Activated T-cell treated with anti-CD3 and anti-CD28 coated beads for 24 hours (primary cell): Measurements from ENCODE around the gene SLCO4A1.

ENCODE experiments used
- DNase-seq: peaks from one replicate; pipeline ENCODE4 v3.0.0-alpha.2; 2020; ENCODE audit warnings: low read depth

SLCO4A1 gene, protein sequence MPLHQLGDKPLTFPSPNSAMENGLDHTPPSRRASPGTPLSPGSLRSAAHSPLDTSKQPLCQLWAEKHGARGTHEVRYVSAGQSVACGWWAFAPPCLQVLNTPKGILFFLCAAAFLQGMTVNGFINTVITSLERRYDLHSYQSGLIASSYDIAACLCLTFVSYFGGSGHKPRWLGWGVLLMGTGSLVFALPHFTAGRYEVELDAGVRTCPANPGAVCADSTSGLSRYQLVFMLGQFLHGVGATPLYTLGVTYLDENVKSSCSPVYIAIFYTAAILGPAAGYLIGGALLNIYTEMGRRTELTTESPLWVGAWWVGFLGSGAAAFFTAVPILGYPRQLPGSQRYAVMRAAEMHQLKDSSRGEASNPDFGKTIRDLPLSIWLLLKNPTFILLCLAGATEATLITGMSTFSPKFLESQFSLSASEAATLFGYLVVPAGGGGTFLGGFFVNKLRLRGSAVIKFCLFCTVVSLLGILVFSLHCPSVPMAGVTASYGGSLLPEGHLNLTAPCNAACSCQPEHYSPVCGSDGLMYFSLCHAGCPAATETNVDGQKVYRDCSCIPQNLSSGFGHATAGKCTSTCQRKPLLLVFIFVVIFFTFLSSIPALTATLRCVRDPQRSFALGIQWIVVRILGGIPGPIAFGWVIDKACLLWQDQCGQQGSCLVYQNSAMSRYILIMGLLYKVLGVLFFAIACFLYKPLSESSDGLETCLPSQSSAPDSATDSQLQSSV

DNA sequence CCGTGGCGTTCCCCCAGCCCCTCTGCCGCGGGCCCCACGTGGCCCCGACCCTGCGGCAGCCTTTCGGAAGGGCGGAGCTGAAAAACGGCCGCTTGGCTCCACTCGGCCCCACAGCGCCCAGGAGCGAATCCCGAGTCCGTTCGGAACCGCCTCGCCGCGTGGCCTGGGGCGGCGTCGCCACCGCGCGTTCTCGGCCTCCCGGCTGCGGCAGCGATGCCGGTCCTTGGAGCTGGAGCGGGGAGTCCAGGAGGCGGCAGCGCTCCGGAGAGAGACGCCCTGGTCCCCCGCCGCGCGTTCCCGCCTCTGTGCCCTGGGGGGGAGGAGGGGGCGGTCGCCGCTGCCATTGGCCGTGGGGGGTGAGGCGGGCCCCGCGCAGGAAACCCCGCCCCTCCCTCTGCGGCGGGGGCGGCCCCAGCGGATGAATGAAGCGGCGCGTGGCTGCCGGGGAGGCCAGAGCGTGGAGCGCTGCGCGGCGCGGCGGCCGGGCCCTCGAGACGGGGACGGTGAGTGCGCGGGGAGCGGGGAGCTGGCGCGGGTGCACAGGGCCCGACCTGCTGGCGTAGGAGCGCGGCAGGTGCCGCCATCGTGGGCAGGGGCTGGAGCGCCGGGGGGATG, at the start of gene SLCO4A1:
Gene SLCO4A1 (plus strand): TSS at position 453 of the 615 bp plus-strand sequence. CDS start 13,952 bp downstream, outside the sequence.
- DNase-seq = peak; percentile 83

DNA sequence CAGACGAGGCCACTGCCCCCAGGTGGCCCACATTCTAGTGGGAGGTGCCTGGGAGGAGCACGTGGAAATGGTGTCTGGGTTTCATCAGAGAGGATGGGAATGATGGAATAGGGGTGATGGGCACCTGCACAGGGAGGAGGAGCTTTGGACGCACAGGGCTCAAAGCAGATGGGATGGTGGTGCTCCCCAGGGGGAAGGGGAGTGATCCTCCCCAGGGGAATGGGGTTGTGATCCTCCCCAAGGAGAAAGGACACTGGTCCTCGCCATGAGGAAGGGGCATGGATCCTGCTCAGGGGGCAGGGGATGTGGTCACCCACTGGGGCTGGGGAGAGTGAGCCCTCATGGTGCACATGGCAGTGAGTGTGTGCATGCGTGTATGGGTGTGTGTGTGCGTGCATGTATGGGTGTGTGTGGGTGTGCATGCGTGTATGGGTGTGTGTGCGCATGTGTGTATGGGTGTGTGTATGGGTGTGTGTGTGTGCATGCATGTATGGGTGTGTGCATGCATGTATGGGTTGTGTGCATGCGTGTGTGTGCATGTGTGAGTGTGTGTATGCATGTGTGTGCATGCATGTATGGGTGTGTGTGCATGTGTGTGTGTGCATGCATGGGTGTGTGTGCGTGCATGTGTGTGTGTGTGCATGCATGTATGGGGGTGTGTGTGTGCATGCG, 49.7 kb upstream of the SLCO4A1 start:
- no peak for DNase-seq

DNA sequence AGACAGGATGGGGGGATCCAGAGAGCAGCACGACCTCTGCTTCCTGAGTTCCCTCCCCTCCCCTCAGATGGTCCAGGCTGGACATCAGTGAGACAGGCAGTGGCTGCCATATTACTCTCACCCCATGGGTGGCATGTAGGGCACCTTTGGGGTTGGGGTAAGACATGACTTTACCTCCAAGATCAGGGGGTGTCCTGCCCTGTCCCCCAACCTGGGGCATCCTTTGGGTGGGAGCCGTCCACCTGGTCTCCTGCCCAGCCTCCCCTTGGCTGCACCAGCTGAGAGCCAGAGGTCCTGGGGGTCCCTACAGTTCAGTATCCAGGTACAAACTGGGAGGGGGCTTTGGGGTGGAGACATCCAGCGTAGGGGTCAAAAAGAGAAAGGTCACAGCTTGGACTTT, 48.7 kb upstream of the SLCO4A1 start:
- DNase-seq = no peak

DNA sequence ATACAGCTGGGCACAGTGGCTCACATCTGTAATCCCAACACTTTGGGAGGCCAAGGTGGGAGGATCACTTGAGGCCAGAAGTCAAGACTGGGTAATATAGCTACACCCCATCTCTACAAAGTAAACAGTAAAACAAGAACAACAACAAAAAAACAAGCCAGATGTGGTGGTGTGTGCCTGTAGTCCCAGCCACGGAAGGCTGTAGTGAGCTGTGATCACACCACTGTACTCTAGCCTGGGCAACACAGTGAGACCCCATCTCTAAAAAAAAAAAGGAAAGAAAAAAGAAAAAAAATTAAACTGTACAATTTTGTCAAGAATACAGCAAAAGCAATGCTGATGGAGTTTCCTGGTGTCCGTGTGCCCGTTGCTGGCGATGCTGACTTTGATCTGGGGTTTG, 47.2 kb upstream of the SLCO4A1 start:
- DNase-seq = no peak

DNA sequence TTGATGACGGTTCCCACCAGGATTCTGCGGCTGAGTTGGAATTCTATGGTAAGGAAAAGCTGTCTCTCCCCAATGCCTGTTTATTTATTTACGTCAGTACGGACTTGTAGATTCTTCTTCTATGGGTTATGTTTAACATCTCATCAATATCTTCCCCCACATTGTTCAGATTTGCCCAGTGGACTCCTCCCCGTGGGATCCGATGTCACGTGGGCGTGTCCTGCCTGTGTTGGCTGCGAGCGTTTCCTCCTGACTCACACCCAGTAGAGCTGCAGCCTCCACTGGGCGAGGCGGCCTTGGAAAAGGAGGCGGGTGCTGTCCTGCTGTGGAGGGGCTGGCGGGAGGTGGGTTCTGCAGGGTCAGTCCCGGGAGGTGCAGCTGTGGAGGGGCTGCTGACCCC, 46.8 kb upstream of the SLCO4A1 start:
- no peak for DNase-seq

DNA sequence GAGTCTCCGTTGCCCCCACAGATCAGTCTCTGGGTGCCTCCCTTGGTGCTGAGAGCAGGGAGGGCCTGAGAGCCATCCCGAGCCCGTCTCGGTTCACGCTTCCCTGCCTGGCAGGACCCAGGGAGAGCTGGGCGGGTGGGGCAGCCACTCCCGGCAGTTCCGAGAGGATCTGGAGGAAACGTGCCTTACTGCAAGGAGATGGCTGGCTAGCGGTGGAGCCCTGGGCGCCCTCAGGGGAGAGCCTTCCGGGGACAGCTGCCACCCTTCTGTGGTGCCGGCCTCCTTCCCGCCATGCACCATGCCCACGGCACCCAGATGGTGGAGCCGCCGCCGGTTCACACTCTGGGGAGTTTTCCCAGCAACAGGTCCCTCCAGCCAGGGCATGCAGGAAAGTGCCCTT, 45.8 kb upstream of the SLCO4A1 start:
- no peak for DNase-seq

DNA sequence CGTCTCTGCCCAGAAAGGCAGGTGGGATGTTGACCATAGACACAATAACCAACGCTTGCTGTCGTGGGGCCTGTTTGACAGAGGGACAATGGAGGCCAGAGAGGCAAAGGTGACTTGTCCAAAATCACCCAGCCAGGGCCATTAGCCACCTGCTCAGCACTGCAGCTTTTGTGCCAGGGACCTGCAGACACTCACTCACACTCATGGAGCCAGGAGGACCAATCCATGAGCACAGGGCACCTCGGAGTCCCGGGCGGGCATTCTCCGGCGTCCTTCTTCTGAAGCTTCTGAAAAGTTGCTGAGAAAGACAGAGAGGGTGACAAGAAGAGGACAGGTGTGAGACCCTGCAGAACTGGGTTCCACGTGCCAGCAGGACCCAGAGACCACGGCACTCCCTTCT, 45.4 kb upstream of the SLCO4A1 start:
- DNase-seq = no peak

DNA sequence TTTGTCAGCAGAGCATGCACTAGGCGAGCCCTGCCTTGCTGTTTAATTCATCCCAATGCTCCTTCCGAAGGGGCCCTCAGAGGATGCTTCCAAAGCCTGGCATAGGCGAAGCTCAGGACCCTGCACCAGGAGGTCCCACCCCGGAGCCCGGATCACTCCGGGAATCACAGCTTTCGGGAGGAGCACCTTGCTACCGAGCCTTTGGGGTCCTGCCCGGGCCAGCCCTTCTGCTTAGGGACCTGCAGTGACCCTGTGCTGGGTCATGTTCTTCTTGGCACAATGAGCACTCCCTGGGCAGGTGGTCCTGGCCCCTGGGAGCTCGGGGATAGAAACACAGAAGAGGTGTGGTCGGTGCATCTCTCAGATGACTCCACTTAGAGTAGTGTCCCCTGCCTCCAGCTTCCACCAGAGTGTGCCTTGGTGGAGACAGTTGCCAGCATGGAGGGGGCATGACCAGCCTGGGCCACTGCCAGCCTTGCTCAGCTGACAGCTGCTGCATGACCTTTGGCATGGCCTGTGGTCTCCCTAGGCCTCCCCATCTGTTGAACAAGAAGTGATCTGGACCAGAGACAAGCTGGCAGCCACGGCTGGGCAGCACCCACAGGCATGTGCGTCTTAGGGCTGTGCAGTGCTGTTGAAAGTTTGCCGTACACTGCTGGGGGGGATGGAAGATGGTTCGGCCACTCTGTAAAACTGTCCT, 44.7 kb upstream of the SLCO4A1 start:
- DNase-seq = no peak

DNA sequence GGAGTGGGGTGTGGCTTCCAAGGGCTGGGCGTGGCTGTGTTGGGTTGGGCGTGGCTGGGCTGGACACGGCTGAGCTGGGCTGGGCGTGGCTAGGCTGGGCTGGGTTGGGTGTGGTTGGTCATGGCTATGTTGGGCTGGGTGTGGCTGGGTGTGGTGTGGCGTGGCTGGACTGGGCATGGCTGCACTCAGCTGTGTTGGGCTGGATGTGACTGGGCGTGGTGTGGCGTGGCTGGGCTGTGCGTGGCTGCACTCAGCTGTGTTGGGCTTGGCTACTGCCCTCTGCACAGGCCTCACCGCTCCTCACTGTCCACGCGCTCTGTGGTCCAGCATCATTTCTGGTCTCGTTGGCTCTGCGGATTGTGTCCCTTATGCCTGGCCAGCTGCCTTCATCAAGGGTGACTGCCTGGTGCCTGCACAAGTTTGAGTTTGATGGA, 43.5 kb upstream of the SLCO4A1 start:
- DNase-seq = no peak

DNA sequence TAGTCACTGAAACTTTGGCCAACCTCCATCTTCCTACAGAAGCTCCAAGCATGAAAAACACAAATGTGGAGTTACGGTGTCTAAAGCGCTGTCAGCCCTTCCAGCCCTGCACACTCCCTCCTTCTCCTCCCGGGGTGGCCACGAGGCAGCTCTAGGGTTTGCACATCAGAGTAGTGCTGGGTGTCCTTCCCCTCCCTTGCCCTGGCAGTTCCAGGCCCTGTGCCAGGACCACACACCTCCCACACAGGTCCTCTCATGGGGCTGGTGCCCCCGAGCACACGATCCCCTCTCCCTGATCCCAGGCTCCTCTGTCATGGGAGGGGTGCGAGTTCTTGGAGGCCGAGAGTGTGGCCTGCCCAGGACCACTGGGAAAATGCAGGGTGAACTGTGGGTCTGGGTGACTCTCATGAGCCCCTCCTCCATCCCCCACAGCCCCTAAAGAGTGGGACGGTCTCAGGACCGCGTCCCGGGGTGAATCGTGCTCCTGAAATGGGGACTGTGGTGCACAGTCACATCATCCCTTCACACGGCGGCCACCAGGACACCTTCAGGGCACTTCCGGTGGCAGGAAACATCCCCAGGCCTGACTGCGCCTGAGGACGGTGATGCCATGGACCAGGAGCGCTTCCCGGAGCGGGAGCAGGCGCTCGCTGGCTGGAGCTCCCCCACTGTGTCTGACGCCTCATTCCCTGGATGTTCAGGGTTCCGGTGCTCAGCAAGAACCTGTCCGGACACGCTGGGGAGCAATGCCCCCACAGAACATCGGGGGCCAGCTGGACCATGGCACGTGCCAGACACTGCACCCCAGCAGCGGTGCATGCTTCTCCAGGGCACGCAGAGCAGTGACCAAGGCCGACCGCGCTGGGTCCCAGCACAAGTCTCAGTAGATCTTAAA, 42.8 kb upstream of the SLCO4A1 start:
- DNase-seq = no peak

DNA sequence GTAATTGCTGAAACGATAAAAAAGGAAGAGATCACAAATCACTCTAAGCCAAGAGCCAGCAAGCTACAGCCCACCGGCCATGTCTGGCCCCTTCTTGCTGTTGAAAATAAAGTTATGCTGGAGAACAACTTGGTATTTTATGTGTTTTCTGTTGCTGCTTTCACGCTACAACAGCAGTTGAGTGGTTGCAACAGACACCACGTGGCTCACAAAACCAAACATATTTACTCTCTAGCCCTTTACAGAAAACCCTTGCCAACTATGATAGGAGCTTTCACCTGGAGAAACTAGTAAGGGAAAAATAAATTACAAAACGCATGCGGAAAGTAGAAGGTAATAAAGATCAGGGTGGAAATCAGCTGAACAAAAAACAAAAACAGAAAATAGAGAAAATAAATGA, 41.1 kb upstream of the SLCO4A1 start:
- DNase-seq = no peak

DNA sequence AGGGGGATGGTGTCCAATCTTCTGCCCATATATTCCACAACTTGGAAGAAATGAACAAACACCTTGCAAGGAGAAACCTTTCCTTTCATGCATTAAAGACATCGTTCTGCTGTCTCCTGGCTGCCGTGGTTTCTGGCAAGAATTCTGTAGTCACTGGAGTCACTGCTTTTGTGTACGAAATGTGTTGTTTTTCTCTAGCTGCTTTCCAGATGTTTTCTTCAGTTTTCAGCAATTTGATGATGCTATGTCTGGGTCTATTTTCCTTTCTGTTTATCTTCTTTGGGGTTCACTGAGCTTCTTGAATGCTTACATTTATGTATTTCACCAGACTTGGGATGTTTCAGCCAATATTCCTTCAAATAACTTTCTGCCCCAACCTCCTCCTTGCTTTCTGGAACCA, 40.6 kb upstream of the SLCO4A1 start:
- DNase-seq = no peak

DNA sequence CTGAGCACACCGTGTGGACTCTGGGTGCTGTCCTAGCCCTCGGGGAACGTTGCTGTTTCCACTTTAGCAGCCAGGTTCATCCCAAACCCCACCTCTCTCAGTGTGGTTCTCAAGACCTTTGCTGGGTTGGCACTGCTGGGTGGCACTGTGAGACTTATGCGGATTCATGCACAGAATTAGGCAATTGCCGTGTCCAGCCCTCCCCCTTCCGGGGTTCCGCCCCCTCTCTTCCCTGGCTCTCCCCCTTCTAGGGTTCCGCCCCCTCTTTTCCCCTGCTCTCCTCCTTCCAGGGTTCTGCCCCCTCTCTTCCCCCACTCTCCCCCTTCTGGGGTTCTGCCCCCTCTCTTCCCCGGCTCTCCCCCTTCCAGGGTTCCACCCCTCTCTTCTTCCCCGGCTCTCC, 39.8 kb upstream of the SLCO4A1 start:
- no peak for DNase-seq

DNA sequence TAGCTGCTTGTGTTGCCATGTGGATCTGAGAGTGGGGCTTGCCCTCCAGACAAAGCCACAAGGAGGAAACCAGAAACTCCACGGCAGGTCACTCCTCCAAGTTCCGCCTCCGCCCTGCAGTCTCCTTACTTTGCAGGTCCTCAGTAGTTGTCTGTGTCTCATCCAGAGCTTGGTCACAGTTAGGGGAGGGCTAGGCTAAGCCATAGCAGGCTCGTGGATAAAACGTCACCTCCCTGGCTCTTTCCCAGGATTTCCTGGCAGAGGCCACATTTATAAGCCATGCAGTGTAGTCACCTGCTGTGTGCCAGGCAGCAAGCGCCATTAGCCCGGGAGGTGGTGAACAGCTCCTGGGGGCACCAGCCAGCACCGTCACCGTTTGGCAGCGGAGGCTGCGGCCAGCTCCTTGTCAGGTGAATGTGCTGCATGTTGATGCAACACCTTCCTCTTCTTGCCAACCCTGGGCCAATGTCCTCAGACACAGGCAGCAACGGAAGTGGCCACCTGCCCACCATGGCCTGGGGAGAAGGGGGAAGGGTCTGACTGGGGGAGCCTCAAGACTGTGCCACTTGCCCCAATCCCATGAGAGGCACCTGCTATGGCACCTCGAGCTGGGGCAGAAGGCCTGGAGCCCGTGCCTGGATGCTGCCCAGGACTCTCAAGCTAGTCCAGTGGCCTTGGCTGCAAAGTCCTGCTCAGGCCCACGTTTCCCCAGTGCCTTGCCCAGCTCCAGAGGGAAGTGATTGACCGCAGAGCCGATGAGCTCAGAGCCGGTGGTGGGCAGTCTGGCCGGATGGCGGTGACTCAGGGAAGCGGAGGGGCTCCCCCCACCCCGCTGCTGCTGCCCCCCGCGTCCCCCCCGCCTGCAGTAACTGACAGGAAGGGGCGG, 39.0 kb upstream of the SLCO4A1 start:
- DNase-seq = no peak

DNA sequence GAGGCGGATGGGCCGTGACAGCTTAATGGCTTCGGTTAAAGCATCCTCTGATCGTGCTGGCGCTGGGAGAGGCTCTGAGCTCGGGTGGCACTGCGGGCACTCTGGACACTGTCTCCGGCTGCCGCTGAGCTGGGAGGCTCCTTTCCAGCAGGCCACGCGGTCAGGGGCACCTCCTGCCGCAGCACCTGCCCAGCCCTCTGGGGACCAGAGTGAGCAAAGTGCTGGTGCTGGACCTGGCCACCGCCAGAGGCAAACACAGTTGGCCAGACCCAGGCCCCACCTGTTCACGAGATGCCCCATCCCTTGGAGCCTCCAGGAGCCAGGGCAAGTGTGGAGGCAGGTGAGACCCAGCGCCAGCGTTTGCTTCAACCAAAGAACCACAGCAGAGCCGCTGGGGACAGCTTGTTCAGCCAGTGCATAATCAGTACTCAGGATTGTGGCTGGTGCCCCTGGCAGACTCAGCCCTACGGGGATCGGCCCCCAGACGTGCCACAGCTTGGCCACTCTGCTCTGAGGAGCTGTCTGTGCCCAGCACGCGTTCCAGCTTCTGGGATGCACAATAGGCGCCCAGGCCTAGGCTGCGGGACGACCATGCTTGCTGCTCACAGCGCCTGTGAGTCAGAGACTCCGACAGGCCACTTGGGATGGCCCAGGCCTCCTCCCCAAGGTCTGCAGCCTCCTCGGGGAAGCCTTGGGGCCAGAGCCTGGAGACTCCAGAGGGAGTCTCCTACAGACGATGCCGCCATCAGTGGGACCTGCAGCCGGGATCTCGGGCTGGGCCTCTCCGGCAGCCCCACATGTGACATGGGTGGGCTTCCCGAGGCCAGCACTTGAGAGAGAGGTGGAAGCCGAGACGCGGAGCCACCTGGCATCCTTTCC, 38.2 kb upstream of the SLCO4A1 start:
- DNase-seq = no peak

DNA sequence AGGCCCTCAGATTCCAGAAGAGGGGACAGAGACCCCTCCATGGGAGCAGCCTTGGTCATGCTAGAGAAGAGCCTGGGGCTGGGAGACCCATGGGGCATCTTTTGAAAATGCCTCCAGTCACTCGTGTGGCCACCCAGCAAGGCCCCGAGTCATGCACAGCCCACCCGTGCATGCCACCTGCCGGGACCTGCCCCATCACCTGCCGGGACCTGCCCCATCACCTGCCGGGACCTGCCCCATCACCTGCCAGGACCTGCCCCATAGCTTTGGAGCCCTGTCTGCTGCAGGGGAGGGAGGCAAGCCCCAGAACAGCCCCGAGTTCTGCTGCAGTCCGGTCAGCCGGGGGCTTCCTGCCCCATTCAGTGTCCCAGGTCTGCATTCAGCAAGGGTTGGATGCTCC, 37.5 kb upstream of the SLCO4A1 start:
- no peak for DNase-seq

DNA sequence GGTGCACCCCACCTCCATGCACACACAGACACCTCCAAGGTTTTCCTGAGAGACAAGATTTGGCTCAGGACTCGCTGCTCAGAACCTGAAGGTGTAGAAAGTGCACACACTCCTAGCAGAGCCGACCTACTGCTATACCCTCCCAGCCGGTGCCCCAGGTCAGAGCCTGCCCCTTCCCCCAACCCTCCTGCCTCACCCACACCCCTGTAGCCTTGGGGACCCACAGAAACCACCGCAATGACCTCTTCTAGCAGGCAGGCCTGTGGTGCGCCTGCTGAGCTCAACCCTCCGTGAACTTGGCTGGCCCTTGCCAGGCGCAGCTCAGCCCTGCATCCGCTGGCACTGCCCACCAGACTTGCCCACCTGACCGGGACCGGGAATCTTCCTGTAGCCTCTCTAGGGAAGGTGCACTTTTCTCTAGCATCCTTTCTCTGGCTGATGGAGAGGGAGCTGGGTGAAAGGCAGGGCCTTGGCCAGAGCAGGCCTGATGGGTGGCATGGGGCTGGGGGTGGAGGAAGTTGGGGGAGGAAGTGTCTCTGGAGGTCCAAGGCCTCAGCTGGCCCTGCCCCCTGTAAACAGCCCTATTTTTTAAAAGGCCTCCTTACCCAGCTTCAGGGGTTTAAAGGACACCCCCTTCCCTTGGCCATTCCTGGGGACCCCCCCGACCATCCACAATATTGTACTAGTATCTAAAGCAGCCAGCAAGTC, 36.9 kb upstream of the SLCO4A1 start:
- DNase-seq = no peak

DNA sequence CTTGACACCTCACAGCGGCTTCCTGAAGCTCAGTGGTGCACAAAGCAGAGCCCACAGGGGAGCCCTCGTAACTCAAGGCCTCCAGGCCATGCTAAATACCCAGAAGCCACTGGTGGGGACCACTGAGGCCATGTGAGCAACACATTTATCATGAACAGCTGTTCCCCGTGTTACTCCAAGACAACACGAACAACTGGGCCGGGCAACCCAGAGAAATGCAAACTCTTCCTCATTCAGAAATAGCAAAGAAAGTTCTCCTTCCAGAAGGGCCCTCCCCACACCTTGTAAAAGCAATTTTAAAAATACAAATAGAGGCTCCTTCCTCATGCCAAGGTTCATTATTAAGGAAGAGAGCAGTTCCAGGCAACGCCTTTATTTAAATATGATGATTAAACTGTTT, 36.3 kb upstream of the SLCO4A1 start:
- DNase-seq = no peak
